Thyroid gland (tissue), 4 donors: ENCODE data around the gene ABI3BP. TPM values are rescaled to one million over a fixed set of nuclear protein-coding genes. Genes with fewer than 3 reads are reported as not detected.
"Not testable (repeated sequence)": the region's sequence is repeated elsewhere in the genome, so short reads cannot be mapped to it uniquely, and the experiment has no call there.

Experiments used
- DNase-seq, 2 donors: peaks; one replicate each; pipeline ENCODE4 v3.0.0-alpha.2; 2019
- H3K27ac ChIP-seq, 3 donors: fragments of 200-600 bp; sonication (generic); 1 replicate in 2 of 3; 2 replicates in 1 of 3; pipeline ENCODE4 v1.5.1; 2016 to 2019; ENCODE audit warnings: mild to moderate bottlenecking in 1 of 3, moderate library complexity in 1 of 3
- H3K27me3 ChIP-seq: fragments of 200-600 bp; sonication (generic); one replicate; pipeline ENCODE4 v1.5.1; 2019
- H3K36me3 ChIP-seq, 2 donors: fragments of 200-600 bp; sonication (generic); one replicate each; pipeline ENCODE4 v1.5.1; 2016 to 2019
- H3K4me1 ChIP-seq, 2 donors: fragments of 200-600 bp; sonication (generic); one replicate each; pipeline ENCODE4 v1.5.1; 2017 to 2019
- H3K4me3 ChIP-seq, 3 donors: fragments of 200-600 bp; sonication (generic); replicated peaks in 1 of 3; 1 replicate in 2 of 3; 2 replicates in 1 of 3; pipeline ENCODE4 v1.5.1; 2016; ENCODE audit warnings: mild to moderate bottlenecking in 1 of 3
- H3K9me3 ChIP-seq: fragments of 200-600 bp; sonication (generic); one replicate; pipeline ENCODE4 v1.5.1; 2017
- CTCF ChIP-seq, 6 experiments: fragments of 200-600 bp in 3 of 6; fragments of 450-650 bp in 3 of 6; sonication (generic) in 3 of 6; IDR thresholded peaks; one replicate each; pipeline ENCODE4 v1.5.1; 2016 to 2019; ENCODE audit warnings: antibody characterized with exemption in 6 of 6, mild to moderate bottlenecking in 2 of 6, inconsistent platforms in 1 of 6, moderate library complexity in 1 of 6
- POLR2A ChIP-seq, 2 donors: fragments of 450-650 bp; IDR thresholded peaks; one replicate each; pipeline ENCODE4 v1.6.1; 2017; ENCODE audit warnings: antibody characterized with exemption in 2 of 2, mild to moderate bottlenecking in 2 of 2, moderate library complexity in 1 of 2
- WGBS, 2 donors: methylation state at CpG; one replicate each; pipeline ENCODE4 v1.1.5; 2017; 5-methylcytosine and 5-hydroxymethylcytosine counted together
- intact Hi-C: fragments of 100-400 bp; cut with DNase I; formaldehyde crosslinking; loops from one replicate; pipeline ENCODE4 v1.15.1; 2023
- total RNA-seq, 4 donors: library from RNA; depleted of rRNA; stranded (reverse); fragments of >200 nt; gene quantifications; one replicate each; pipeline ENCODE4 v1.2.3, GENCODE V29; 2016

Gene ABI3BP
- total RNA-seq, 4 donors from 2014 or later, result 68.7 to 133 (median 96.8) TPM

GRCh38 chr3:101020351-101021015 lies 27.3 kb upstream of the ABI3BP start:
- Histone ChIP-seq H3K27ac (no peak overlapping the region), H3K4me3 (no peak overlapping the region), H3K4me1 (no peaks in the 10 kb centered on the region), H3K9me3 (no peaks in the 10 kb centered on the region), H3K27me3 (no peaks in the 10 kb centered on the region), H3K36me3 (no peaks in the 10 kb centered on the region)
- intact Hi-C loops, result no loop called here
- DNase-seq, result no peak
- TF ChIP-seq POLR2A (IDR thresholded peaks at IDR 0.05) (no peak), CTCF (IDR thresholded peaks at IDR 0.05) (no peak)
- WGBS, 2 donors, result 73 to 82% methylated on average over 3 of the region's 3 CpGs

GRCh38 chr3:101017017-101017416 lies 23.8 kb upstream of the ABI3BP start:
- H3K4me3 ChIP-seq, result no peak overlapping the region
- H3K9me3 ChIP-seq, result no peaks in the 10 kb centered on the region
- intact Hi-C loops, result no loop called here
- no peak overlapping the region for H3K27ac ChIP-seq
- no peak for DNase-seq
- no peaks in the 10 kb centered on the region for H3K27me3 ChIP-seq
- WGBS, 2 donors, result 63 to 66% methylated on average over 1 of the region's 1 CpG
- no peaks in the 10 kb centered on the region for H3K36me3 ChIP-seq
- TF ChIP-seq CTCF (IDR thresholded peaks at IDR 0.05), result no peak
- no peak for TF ChIP-seq POLR2A (IDR thresholded peaks at IDR 0.05)
- H3K4me1 ChIP-seq, result no peaks in the 10 kb centered on the region

GRCh38 chr3:101012312-101012711 lies 19.1 kb upstream of the ABI3BP start:
- H3K27me3 ChIP-seq, DNase-seq, H3K4me3 ChIP-seq, H3K9me3 ChIP-seq, H3K36me3 ChIP-seq, H3K27ac ChIP-seq, H3K4me1 ChIP-seq, intact Hi-C loops: not testable (repeated sequence)
- 92 to 95% methylated on average over 9 of the region's 9 CpGs for WGBS, 2 donors

- no peak for DNase-seq
- TF ChIP-seq CTCF (IDR thresholded peaks at IDR 0.05) (no peak), POLR2A (IDR thresholded peaks at IDR 0.05) (no peak)
- H3K4me1 ChIP-seq, result no peaks in the 10 kb centered on the region
- H3K36me3 ChIP-seq, result no peaks in the 10 kb centered on the region
- H3K4me3 ChIP-seq, result no peak overlapping the region
- no peak overlapping the region for H3K27ac ChIP-seq
- no peaks in the 10 kb centered on the region for H3K27me3 ChIP-seq
- H3K9me3 ChIP-seq, result no peaks in the 10 kb centered on the region
- intact Hi-C loops, result no loop called here
Measured at GRCh38 chr3:101011136-101011535, 17.9 kb upstream of the ABI3BP start.

- WGBS, 2 donors, result 66 to 87% methylated on average over 1 of the region's 1 CpG
- no peak overlapping the region for H3K27ac ChIP-seq
- DNase-seq, result no peak
- H3K9me3 ChIP-seq, result no peaks in the 10 kb centered on the region
- no peak overlapping the region for H3K4me3 ChIP-seq
- no peaks in the 10 kb centered on the region for H3K4me1 ChIP-seq
- H3K27me3 ChIP-seq, result no peaks in the 10 kb centered on the region
- no peak for TF ChIP-seq POLR2A (IDR thresholded peaks at IDR 0.05)
- no peak for TF ChIP-seq CTCF (IDR thresholded peaks at IDR 0.05)
- H3K36me3 ChIP-seq, result no peaks in the 10 kb centered on the region
- intact Hi-C loops, result no loop called here
Measured at GRCh38 chr3:101010296-101010695, 17.1 kb upstream of the ABI3BP start.
